H1 (cell line): ENCODE data around the gene HAND1. TPM values are rescaled to one million over a fixed set of nuclear protein-coding genes. Genes with fewer than 3 reads are reported as not detected.
A peak's percentile ranks its signal among the peaks of the same experiment; 100 is the strongest.

ENCODE experiments used
- CTCF ChIA-PET: fragments of 300-600 bp; sonication (Branson Sonifier 250); formaldehyde crosslinking; loops from one replicate; lab custom pipeline; 2021; ENCODE audit not compliant: partially characterized antibody; lab: Charles Lee
- POLR2A ChIA-PET: fragments of 300-600 bp; sonication (Branson Sonifier 250); formaldehyde crosslinking; loops from one replicate; lab custom pipeline; 2021; ENCODE audit warnings: inconsistent platforms; ENCODE audit not compliant: partially characterized antibody; lab: Charles Lee
- DNase-seq, 2 experiments: peaks; one replicate each; pipeline versions ENCODE4 v3.0.0 to v3.0.0-alpha.2; 2010 to 2022; ENCODE audit warnings: low spot score in 2 of 2, low read depth in 1 of 2, mixed read lengths in 1 of 2
- FAIRE-seq: peaks from 2 replicates; lab custom pipeline; 2011; peaks lifted over from hg19 to GRCh38; lab: Jason Lieb, UNC
- H2AFZ ChIP-seq: 2 replicates; pipeline ENCODE4 v1.8.1; 2012; ENCODE audit warnings: low read length, inconsistent platforms
- H2AK5ac ChIP-seq: 2 replicates; pipeline ENCODE4 v1.6.1; 2013; ENCODE audit warnings: low read depth, low read length
- H2BK120ac ChIP-seq: replicated peaks from 2 replicates; pipeline ENCODE3; 2013; ENCODE audit warnings: low read depth, low read length, inconsistent platforms
- H2BK12ac ChIP-seq: 2 replicates; pipeline ENCODE4 v1.6.1; 2013; ENCODE audit warnings: low read depth, low read length
- H2BK15ac ChIP-seq: 2 replicates; pipeline ENCODE4 v1.6.1; 2013; ENCODE audit warnings: low read length
- H2BK20ac ChIP-seq: 2 replicates; pipeline ENCODE4 v1.6.1; 2013; ENCODE audit warnings: low read length
- H2BK5ac ChIP-seq: 2 replicates; pipeline ENCODE4 v1.6.1; 2013; ENCODE audit warnings: low read depth, low read length
- H3K14ac ChIP-seq: 2 replicates; pipeline ENCODE4 v1.6.1; 2013; ENCODE audit warnings: inconsistent platforms; ENCODE audit not compliant: insufficient read length
- H3K18ac ChIP-seq: 2 replicates; pipeline ENCODE4 v1.6.1; 2013; ENCODE audit warnings: low read length; ENCODE audit errors: extremely low read depth
- H3K23ac ChIP-seq: 2 replicates; pipeline ENCODE4 v1.6.1; 2013; ENCODE audit warnings: inconsistent platforms; ENCODE audit not compliant: insufficient read length
- H3K23me2 ChIP-seq: 2 replicates; pipeline ENCODE4 v1.6.1; 2013; ENCODE audit warnings: low read depth, low read length
- H3K27ac ChIP-seq: 2 replicates; pipeline ENCODE4 v1.6.1; 2011; ENCODE audit warnings: low read depth, low read length, inconsistent platforms
- H3K27me3 ChIP-seq, 4 experiments: replicated peaks in 1 of 4; 1 replicate in 1 of 4; 2 replicates in 3 of 4; pipeline versions ENCODE4 v1.6.1 to v1.8.1; 2011 to 2013; ENCODE audit warnings: low read length in 3 of 4, mild to moderate bottlenecking in 3 of 4, inconsistent platforms in 2 of 4, mixed read lengths in 2 of 4, moderate library complexity in 1 of 4; ENCODE audit not compliant: control insufficient read depth in 3 of 4, insufficient read depth in 3 of 4; ENCODE audit errors: extremely low read depth in 1 of 4
- H3K36me3 ChIP-seq, 4 experiments: 2 replicates each; pipeline versions ENCODE4 v1.6.1 to v1.8.1; 2011 to 2013; ENCODE audit warnings: mild to moderate bottlenecking in 4 of 4, low read length in 3 of 4, moderate library complexity in 2 of 4, control low read depth in 1 of 4, inconsistent platforms in 1 of 4; ENCODE audit not compliant: insufficient read depth in 4 of 4, control insufficient read depth in 2 of 4
- H3K4ac ChIP-seq: replicated peaks from 2 replicates; pipeline ENCODE3; 2013; ENCODE audit warnings: low read length, low read depth, mixed read lengths, inconsistent platforms; ENCODE audit not compliant: insufficient read length
- H3K4me1 ChIP-seq, 4 experiments: replicated peaks in 1 of 4; 1 replicate in 1 of 4; 2 replicates in 3 of 4; pipeline versions ENCODE4 v1.6.1 to v1.8.1; 2011 to 2013; ENCODE audit warnings: low read length in 3 of 4, inconsistent platforms in 2 of 4, mixed read lengths in 1 of 4; ENCODE audit not compliant: insufficient read depth in 4 of 4, control insufficient read depth in 3 of 4
- H3K4me2 ChIP-seq, 2 experiments: 2 replicates each; pipeline versions ENCODE4 v1.6.1 to v1.8.1; 2011 to 2013; ENCODE audit warnings: low read depth in 2 of 2, low read length in 2 of 2, control low read depth in 1 of 2, inconsistent platforms in 1 of 2, mild to moderate bottlenecking in 1 of 2; ENCODE audit not compliant: insufficient read depth in 1 of 2
- H3K4me3 ChIP-seq, 4 experiments: fragments of 200-600, 300-600 bp in 1 of 4; sonication (generic), shearing (Covaris generic), sonication (Bioruptor Twin) in 1 of 4; 2 replicates each; pipeline versions ENCODE4 v1.5.1 to v1.8.1; 2011 to 2016; ENCODE audit warnings: low read length in 4 of 4, low read depth in 3 of 4, control low read depth in 2 of 4, inconsistent platforms in 2 of 4, mild to moderate bottlenecking in 2 of 4, mixed read lengths in 1 of 4, moderate library complexity in 1 of 4; ENCODE audit not compliant: insufficient read depth in 2 of 4; ENCODE audit errors: extremely low read depth in 1 of 4
- H3K56ac ChIP-seq: replicated peaks from 2 replicates; pipeline ENCODE3; 2013; ENCODE audit warnings: low read depth, mild to moderate bottlenecking, mixed read lengths, low read length, inconsistent platforms; ENCODE audit not compliant: insufficient read length
- H3K79me1 ChIP-seq: 2 replicates; pipeline ENCODE4 v1.6.1; 2013; ENCODE audit warnings: low read depth, low read length, control low read depth
- H3K79me2 ChIP-seq, 2 experiments: 2 replicates each; pipeline versions ENCODE4 v1.6.1 to v1.8.1; 2012 to 2013; ENCODE audit warnings: low read length in 2 of 2, mild to moderate bottlenecking in 2 of 2, inconsistent platforms in 1 of 2; ENCODE audit not compliant: insufficient read depth in 2 of 2, control insufficient read depth in 1 of 2
- H3K9ac ChIP-seq, 4 experiments: replicated peaks in 1 of 4; 1 replicate in 1 of 4; 2 replicates in 3 of 4; pipeline versions ENCODE4 v1.6.1 to v1.8.1; 2011 to 2013; ENCODE audit warnings: low read depth in 3 of 4, low read length in 3 of 4, control low read depth in 2 of 4, mild to moderate bottlenecking in 2 of 4, moderate library complexity in 2 of 4, inconsistent platforms in 1 of 4; ENCODE audit errors: extremely low read depth in 1 of 4
- H3K9me3 ChIP-seq, 2 experiments: 2 replicates each; pipeline versions ENCODE4 v1.6.1 to v1.8.1; 2012 to 2013; ENCODE audit warnings: mild to moderate bottlenecking in 2 of 2, moderate library complexity in 2 of 2, control low read depth in 1 of 2, inconsistent platforms in 1 of 2, low read depth in 1 of 2, low read length in 1 of 2, mixed read lengths in 1 of 2; ENCODE audit not compliant: insufficient read depth in 2 of 2
- H4K20me1 ChIP-seq, 2 experiments: replicated peaks in 1 of 2; 2 replicates each; pipeline versions ENCODE3 to v1.8.1; 2011 to 2013; ENCODE audit warnings: inconsistent platforms in 2 of 2, low read length in 2 of 2, mild to moderate bottlenecking in 1 of 2; ENCODE audit not compliant: insufficient read depth in 2 of 2, control insufficient read depth in 1 of 2
- H4K5ac ChIP-seq: 2 replicates; pipeline ENCODE4 v1.6.1; 2013; ENCODE audit warnings: low read length, low read depth, mixed read lengths, inconsistent platforms; ENCODE audit not compliant: insufficient read length
- H4K8ac ChIP-seq: 2 replicates; pipeline ENCODE4 v1.8.0; 2013; ENCODE audit warnings: mild to moderate bottlenecking, moderate library complexity, low read length, inconsistent platforms; ENCODE audit not compliant: insufficient read depth; ENCODE audit errors: extremely low read depth
- H4K91ac ChIP-seq: replicated peaks from 2 replicates; pipeline ENCODE3; 2013; ENCODE audit warnings: low read length, mixed read lengths, inconsistent platforms; ENCODE audit not compliant: insufficient read length
- CBX5 ChIP-seq: fragments of 300-800, 300-1000 bp; sonication (generic); IDR thresholded peaks from 2 replicates; pipeline ENCODE4 v1.7.1; 2016; ENCODE audit warnings: antibody characterized with exemption, low read length, low read depth
- CHD1 ChIP-seq: IDR thresholded peaks from 2 replicates; pipeline ENCODE4 v1.6.1; 2012; ENCODE audit warnings: low read depth, low read length, improper control_type of control experiment
- GABPA ChIP-seq: IDR thresholded peaks from 2 replicates; pipeline ENCODE4 v1.6.1; 2011; ENCODE audit warnings: mild to moderate bottlenecking, low read length, moderate library complexity, borderline replicate concordance; ENCODE audit not compliant: insufficient read depth
- JUND ChIP-seq: IDR thresholded peaks from 2 replicates; pipeline ENCODE4 v1.6.1; 2011; ENCODE audit warnings: mild to moderate bottlenecking, improper control_type of control experiment, low read length
- NANOG ChIP-seq: IDR thresholded peaks from 2 replicates; pipeline ENCODE4 v1.6.1; 2011; ENCODE audit warnings: low read length, low read depth, mild to moderate bottlenecking, inconsistent platforms; ENCODE audit not compliant: insufficient read depth, poor library complexity, severe bottlenecking
- RBBP5 ChIP-seq: IDR thresholded peaks from 2 replicates; pipeline ENCODE4 v1.7.1; 2012; ENCODE audit warnings: low read depth, mild to moderate bottlenecking, inconsistent platforms, low read length, moderate library complexity, borderline replicate concordance
- TAF1 ChIP-seq: IDR thresholded peaks from 2 replicates; pipeline ENCODE4 v1.6.1; 2011; ENCODE audit warnings: mild to moderate bottlenecking, low read depth, low read length
- ZNF274 ChIP-seq: IDR thresholded peaks from 2 replicates; pipeline ENCODE4 v1.7.0; 2012; ENCODE audit warnings: low read length, borderline replicate concordance; ENCODE audit errors: extremely low read depth
- WGBS, 2 experiments: shearing (Covaris generic) in 1 of 2; methylation state at CpG; one replicate each; pipeline versions ENCODE4 v1.1.6 to v1.1.7; 2013 to 2015; ENCODE audit warnings: low lambda C conversion rate in 2 of 2, mixed read lengths in 2 of 2, inconsistent platforms in 1 of 2, low coverage in 1 of 2, missing lambda C conversion rate in 1 of 2; ENCODE audit not compliant: insufficient replicate concordance in 2 of 2, insufficient coverage in 1 of 2, insufficient read length in 1 of 2; ENCODE audit errors: extremely low coverage in 1 of 2, missing lambda C conversion rate in 1 of 2; 5-methylcytosine and 5-hydroxymethylcytosine counted together
- polyA plus RNA-seq, 7 experiments: library from polyadenylated mRNA; depleted of rRNA in 3 of 7; stranded (reverse) in 5 of 7; unstranded in 2 of 7; fragments of >200 nt in 5 of 7; fragments of 200-250 nt in 2 of 7; gene quantifications; 1 replicate in 5 of 7; 2 replicates in 1 of 7; 4 replicates in 1 of 7; pipeline versions ENCODE4 v1.2.1 to v1.2.3, GENCODE V29; 2011 to 2013; ENCODE audit warnings: missing spikeins in 2 of 7, mixed read lengths in 2 of 7
- total RNA-seq: library from RNA; stranded (reverse); fragmentation: NEBNext Ultra II Directional; extraction: Animal tissue kit (Norgen Biotek cat#: 25700); gene quantifications from 2 replicates; pipeline ENCODE4 v1.2.1, GENCODE V29; 2021
- TF ChIP-seq, protein P1 (sequence below), 3 experiments: IDR thresholded peaks; 1 replicate in 2 of 3; 2 replicates in 1 of 3; pipeline versions ENCODE4 v1.5.1 to v1.6.1; 2011; ENCODE audit warnings: low read length in 3 of 3, mild to moderate bottlenecking in 3 of 3, inconsistent platforms in 2 of 3, low read depth in 1 of 3, moderate library complexity in 1 of 3; ENCODE audit not compliant: insufficient read depth in 1 of 3; ENCODE audit errors: control extremely low read depth in 1 of 3

Gene HAND1
- total and polyA plus RNA-seq, 2 of the 8 experiments (the other 6 are each of a cell fraction or from before 2014, with no cell fraction given) = 0.06 TPM; not detected in 1

DNA sequence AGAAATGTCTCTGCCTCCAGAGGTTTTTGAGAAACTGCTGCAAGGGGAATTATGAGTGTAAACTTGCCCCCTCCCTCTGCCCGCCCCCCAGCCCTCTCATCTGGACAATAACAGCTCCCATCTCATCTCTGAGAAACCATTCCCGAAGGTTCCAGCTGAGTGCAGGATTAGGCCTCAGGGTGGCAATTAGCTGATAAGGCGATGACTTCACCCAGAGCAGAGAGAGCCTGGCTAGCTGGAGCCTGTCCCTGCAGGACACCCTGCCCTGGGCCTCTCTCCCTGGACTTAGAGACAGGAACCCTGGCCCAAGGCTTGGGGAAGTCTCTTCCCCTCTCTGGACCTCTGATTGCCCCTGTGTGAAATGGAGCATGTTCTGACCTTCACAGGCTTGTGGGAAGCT lies 45.7 kb upstream of the HAND1 start:
- no peak overlapping the region for H3K9ac ChIP-seq
- H2AFZ ChIP-seq = 0 out of 2 replicates have a peak overlapping the region, but pooled peaks have one; percentile 45
- H2BK12ac ChIP-seq = no peak overlapping the region
- H3K4ac ChIP-seq = no peak overlapping the region
- no peak overlapping the region for H3K27ac ChIP-seq
- no peaks in the 10 kb centered on the region for H3K9me3 ChIP-seq
- peaks cover 0 to 4% (median 3%) of the 10 kb centered on the region in 4 experiments; a peak in 3 of 7 replicates for H3K27me3 ChIP-seq
- no peak overlapping the region for H2AK5ac ChIP-seq
- H3K4me3 ChIP-seq = no peak overlapping the region
- H3K4me1 ChIP-seq = peaks cover 0 to 7% (median under 1%) of the 10 kb centered on the region in 4 experiments; a peak in 4 of 7 replicates
- 82% methylated on average over 2 of the region's 3 CpGs; no CpG with 5 or more reads in 1 of the 2 experiments for WGBS, 2 experiments
- no peak overlapping the region for H4K5ac ChIP-seq
- no peak overlapping the region for H3K23ac ChIP-seq
- H3K23me2 ChIP-seq = no peaks in the 10 kb centered on the region; the same call in 1 of the 2 replicates
- H2BK5ac ChIP-seq = no peak overlapping the region
- H4K91ac ChIP-seq = no peak overlapping the region
- H2BK20ac ChIP-seq = no peak overlapping the region
- CTCF ChIA-PET = interaction anchor here (0.9 to 6.7 kb wide), 12 partner anchors 11 to 101 kb away, joined by 3 to 61 read pairs (median 6); no protein-coding TSS in a partner anchor
- 0 out of 2 replicates have a peak overlapping the region, but pooled peaks have one; percentile 23 for H2BK15ac ChIP-seq
- H3K36me3 ChIP-seq = no peaks in the 10 kb centered on the region
- TF ChIP-seq RBBP5 (no peak), TAF1 (no peak), ZNF274 (no peak), GABPA (no peak), CHD1 (no peak), JUND (no peak), NANOG (no peak), CBX5 (no peak)
- TF ChIP-seq, protein P1, sequence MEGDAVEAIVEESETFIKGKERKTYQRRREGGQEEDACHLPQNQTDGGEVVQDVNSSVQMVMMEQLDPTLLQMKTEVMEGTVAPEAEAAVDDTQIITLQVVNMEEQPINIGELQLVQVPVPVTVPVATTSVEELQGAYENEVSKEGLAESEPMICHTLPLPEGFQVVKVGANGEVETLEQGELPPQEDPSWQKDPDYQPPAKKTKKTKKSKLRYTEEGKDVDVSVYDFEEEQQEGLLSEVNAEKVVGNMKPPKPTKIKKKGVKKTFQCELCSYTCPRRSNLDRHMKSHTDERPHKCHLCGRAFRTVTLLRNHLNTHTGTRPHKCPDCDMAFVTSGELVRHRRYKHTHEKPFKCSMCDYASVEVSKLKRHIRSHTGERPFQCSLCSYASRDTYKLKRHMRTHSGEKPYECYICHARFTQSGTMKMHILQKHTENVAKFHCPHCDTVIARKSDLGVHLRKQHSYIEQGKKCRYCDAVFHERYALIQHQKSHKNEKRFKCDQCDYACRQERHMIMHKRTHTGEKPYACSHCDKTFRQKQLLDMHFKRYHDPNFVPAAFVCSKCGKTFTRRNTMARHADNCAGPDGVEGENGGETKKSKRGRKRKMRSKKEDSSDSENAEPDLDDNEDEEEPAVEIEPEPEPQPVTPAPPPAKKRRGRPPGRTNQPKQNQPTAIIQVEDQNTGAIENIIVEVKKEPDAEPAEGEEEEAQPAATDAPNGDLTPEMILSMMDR (IDR thresholded peaks at IDR 0.05; ENCODE audit: control extremely low read depth in 1 of 3, insufficient read depth in 1 of 3, low read depth in 1 of 3, low read length in 3 of 3) = no peak
- POLR2A ChIA-PET = no interaction called here
- H3K79me1 ChIP-seq = no peaks in the 10 kb centered on the region
- H3K14ac ChIP-seq = no peak overlapping the region
- H2BK120ac ChIP-seq = no peak overlapping the region
- H3K79me2 ChIP-seq = no peaks in the 10 kb centered on the region
- no peak overlapping the region for H3K18ac ChIP-seq
- no peaks in the 10 kb centered on the region for H4K20me1 ChIP-seq
- FAIRE-seq = no peak
- no peak overlapping the region for H4K8ac ChIP-seq
- H3K56ac ChIP-seq = no peak overlapping the region
- no peak for DNase-seq
- no peak overlapping the region for H3K4me2 ChIP-seq
